GM19238 (cell line): Measurements from ENCODE around the gene CHST8.
"Not testable (repeated sequence)": the region's sequence is repeated elsewhere in the genome, so short reads cannot be mapped to it uniquely, and the experiment has no call there.

Source experiments
- DNase-seq: peaks from one replicate; pipeline ENCODE4 v3.0.0; 2011; ENCODE audit warnings: low spot score; ENCODE audit not compliant: insufficient read length

The CHST8 gene

DNA sequence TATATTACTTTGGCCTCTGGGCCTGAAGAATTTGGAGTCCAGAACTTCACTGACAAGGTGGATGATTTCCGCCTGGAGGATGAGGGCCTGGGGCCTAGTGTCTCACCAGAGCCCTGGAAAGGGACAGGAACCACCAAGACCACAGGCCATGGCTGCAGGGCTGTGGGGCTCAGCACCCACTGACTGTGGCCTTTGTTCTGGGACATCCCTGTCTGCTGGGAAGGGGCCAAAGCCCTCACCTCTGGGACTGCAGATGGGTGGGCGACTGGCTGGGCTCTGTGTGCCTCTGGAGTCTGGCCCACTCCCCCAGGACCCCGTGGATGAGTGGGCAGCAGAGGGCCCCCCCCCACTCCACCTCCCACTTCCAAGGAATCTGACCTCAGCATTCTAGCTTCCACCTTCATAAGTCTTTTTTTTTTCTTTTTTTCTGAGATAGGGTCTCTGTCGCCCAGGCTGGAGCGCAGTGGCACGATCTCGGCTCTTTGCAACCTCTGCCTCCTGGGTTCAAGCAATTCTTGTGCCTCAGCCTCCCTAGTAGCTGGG lies 20.3 kb downstream of the CHST8 start:
- DNase-seq = no peak

DNA sequence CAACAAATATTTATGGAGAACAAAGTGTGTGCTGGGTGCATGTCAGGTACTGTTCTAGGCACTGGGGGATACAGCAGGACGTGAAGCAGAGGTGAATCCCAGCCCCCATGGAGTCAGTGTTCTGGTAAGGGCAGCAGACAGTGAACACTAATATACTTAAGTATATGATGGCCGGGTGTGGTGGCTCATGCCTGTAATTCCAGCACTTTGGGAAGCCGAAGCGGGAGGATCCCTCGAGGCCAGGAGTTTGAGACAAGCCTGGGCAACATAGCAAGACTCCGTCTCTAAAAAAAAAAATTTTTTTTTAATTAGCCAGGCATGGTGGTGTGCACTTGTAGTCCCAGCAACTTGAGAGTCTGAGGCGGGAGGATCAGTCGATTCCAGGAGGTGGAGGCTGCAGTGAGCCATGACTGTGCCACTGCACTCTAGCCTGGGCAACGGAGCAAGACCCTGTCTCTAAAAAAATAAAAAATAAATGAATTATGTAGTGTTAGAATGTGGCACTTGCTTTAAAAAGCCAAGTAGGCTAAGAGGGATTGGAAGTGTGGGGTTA lies 22.6 kb downstream of the CHST8 start:
- no peak for DNase-seq

- no peak for DNase-seq
These were observed 24.6 kb downstream of the CHST8 start for GRCh38 chr19:33646306-33646705.

GRCh38 chr19:33647146-33647545 lies 25.4 kb downstream of the CHST8 start:
- DNase-seq = no peak

DNA sequence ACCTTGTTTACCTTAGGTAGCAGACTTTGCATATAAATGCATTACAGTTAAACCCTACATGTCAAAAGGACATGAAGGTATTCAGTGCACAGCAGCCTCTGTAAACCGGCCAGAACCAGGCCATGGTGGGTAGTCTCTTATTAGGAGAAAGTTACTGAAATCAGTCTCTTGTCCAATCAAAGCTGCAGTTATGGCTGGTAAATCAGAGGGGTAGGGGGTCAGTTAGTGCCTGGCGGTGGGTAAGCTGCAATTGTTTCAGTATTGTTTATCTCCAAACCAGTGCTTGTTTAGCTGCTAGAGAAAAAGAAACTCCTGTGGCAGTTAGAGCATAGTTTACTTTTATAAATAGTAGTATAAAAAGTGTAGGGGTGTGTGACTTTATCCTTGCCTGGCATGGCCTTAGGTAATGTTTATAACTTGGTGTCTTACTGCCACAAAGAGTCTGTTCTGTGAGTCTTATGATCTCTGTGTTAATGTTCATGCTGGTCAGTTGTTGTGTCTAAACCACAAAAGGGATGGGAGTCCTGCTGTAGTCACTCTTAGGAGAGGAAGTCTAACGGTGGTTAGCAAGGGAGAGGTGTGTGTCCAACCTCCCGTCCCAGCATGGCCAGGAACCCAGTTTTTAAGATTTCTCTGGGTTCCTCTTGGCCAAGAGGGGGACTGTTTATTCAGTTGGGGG lies 28.0 kb downstream of the CHST8 start:
- no peak for DNase-seq

- DNase-seq = no peak
These were observed 31.9 kb downstream of the CHST8 start for GRCh38 chr19:33653684-33654083.

- no peak for DNase-seq
These were observed 33.2 kb downstream of the CHST8 start for GRCh38 chr19:33654840-33655508.

DNA sequence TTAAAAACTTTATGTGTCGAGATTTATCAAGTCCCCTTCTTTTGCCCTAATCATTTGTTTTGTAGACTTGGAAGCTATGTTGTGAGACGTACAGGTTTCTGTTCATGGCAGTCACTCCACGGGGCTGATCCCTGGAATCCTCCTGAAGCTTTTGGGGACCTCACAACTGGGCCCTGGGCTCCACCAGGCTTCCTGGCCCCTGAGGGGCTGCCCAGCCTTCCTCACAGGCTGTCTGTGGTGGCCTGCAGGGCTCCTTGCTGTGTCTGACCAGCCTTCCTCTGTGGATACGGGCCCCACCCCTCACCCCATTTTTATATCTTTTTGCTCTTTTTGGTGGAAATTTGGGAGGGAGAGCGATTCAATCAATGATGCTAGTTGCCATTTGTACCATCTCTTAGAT lies 38.1 kb downstream of the CHST8 start:
- DNase-seq = no peak

- DNase-seq = no peak
These were observed 38.8 kb downstream of the CHST8 start for GRCh38 chr19:33660410-33661124.

DNA sequence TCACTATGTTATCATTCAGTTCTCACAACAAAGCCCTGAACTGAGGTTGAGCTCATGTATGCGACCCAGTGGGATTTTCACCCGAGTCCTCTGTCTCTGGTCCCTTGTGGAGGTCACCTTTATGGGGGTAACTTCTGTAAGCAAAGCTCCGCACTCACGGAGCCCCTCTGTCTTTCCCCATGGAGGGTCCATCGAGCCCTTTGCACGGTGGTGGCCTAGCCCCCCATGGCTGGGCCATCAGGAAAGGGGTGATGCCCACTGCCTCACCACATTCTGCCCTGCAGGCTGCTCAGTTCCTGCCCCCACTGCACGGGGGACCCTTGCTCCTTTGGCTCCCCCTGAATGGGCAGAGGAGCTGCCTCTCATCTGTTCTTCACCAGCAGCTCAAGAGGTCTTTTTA lies 39.6 kb downstream of the CHST8 start:
- no peak for DNase-seq

GRCh38 chr19:33662391-33663092 lies 40.8 kb downstream of the CHST8 start:
- DNase-seq = no peak

GRCh38 chr19:33663316-33663715 lies 41.6 kb downstream of the CHST8 start:
- not testable (repeated sequence) for DNase-seq

DNA sequence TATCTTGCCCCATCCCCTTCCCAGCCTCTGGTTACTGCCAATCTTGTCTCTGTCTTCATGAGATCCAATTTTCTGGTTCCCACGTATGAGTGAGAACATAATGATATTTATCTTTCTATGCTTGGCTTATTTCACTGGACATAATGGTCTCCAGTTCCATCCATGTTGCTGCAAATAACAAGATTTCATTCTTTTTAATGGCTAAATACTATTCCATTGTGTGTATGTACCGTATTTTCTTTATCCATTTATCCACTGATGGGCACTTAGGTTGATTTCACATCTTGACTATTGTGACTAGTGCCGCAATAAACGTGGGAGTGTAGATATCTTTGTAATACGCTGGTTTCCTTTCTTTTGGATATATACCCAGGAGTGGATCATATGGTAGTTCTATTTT lies 43.0 kb downstream of the CHST8 start:
- DNase-seq = no peak

DNA sequence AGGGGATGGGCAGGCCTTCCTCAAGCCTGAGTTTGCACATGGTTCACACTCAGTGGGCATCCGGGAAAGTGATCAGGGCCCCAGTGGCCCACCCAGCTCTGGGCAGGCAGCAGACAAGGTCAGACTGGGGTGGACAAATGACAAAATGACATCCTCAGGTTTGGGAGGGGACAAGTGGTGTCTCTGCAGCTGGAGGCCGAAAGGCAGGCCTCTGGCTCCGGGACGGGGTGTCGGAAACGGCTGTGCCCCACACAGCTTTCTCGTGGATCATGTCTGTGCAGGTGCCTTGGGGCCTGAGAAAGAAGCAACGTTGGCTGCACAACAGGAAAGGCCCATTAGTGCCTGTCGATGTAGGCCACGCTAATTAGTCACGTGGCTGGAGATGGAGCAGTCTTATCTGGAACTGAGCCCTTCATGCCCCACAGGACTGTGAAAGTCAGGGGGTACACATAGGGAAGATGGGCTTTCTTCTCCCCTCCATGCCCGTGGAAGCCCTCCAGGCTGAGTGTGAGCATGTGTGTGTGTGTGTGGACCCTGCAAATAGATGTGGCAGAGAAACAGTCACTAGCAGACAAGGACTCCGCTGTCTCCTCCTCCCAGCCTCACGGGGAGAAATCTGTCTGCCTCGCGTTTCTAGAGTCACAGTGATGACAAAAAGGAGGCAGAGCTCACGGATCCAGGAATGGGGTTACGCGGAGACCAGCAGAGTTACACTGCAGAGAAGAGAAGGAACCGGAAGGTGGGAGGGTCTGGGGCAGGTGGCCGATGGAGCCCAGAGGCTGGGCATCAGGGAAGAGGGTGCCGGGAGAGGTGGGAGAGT lies 44.2 kb downstream of the CHST8 start:
- DNase-seq = no peak

DNA sequence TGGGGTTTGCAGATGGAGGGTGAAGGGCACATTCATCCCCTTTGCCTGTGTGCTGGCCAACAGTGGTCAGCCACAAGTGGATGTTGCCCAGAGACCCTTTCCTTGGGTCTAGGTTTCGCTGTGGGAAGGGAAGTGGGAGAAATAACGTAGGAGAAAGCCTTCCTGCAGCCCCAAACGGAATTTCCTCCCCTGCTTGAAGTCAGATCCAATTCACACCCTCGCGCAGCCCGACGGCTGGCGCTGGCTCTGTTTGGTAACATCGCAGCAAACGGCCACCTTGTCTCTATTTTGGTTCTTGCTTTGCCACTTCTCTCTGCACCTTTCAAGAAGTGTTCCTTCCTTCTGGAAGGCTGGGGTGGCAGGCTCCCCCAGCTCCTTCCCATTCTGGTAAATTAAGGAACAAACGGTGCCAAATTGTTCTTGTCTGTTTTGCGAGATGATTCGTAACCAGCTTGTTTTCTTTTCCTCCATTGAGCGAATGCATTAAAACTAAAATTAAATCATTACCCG lies 45.4 kb downstream of the CHST8 start:
- DNase-seq = no peak

DNA sequence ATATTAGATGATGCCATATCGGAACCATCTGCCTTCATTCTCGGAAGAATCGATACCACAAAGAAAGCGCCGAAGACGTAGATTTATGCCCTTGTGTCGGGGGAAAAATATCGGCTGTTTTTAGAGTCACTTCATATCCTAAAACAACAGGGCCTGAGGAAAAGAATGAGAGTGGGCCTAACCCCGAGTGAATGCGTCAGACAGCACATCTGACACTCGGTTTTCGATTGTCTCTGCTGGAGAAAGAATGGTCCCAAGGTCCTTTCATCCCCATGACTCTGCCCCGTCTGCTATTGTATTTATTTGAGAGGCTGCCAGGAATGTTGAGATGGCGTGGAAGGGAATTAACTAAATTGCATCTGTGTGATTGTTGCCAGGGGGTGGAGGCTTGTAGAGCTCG lies 46.1 kb downstream of the CHST8 start:
- DNase-seq = no peak

DNA sequence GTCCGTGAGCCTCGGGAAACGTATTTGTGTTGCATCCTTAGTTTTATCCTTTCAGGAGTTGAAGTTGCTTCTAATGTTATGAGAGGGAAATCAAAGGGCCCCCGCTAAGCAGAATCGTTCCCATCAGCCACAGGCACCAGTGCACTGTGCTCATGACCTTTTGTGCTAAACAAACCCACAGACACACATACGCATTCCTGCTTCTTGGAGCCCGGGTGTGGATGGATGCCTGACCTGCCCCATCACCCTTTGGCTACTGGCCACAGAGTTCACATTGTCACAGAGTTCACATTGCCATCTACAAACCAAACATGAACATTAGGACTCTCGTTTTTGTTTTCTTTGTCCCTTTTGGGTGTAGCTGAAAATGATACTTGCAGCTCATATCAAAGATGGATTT lies 47.2 kb downstream of the CHST8 start:
- DNase-seq = no peak

DNA sequence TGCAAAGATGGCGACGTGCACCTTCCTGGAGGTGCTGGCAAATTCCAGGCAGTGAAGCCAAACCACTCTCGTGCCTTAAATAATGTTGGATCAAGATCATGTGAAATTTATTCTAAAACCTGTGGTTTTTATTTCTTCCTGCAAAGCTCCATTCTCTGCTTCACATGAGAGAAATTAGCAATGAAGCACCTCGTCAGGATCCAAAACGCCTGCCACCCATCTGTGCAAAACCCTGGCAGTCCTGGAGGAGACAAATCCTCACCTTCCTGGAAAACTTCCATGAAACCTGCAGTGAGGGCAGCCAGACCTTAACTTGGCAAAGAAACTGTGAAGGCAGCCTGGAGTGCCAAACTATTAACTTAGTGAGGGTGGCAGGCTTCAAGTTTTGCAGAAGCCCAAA lies 47.6 kb downstream of the CHST8 start:
- DNase-seq = no peak

- DNase-seq = no peak
These were observed 48.6 kb downstream of the CHST8 start for GRCh38 chr19:33670398-33670797.

DNA sequence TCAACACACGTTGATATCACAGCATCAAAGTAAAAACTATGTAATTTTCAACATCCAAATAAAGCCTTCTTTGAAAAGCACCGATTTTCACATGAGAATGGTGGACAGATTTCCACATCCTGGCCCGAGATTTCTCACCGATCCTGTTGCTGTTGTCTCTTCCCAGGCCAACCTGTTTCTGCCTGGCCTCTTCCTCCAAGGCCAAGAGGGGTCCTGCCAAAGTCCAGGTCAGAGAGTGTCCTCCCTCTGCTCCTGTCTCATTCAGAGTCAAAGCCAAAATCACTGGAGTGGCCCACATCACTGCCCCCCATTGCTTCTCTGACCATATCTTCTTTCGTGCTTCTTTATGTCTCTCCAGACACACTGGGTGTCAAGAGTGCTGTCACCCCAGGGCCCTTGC lies 49.5 kb downstream of the CHST8 start:
- DNase-seq = no peak
